ENCODE measurements around the gene AP2A2. TPM values are rescaled to one million over a fixed set of nuclear protein-coding genes. Genes with fewer than 3 reads are reported as not detected.

Gene AP2A2
- total and polyA plus RNA-seq, 2 donors (not counting 1 experiment from before 2014, with no cell fraction given) = 53.1 to 57.0 TPM

GRCh38 chr11:912266-912665 lies 13.4 kb upstream of the AP2A2 start:
- Histone ChIP-seq H2AFZ (ENCODE audit: insufficient read depth, low read depth, low read length, poor library complexity, severe bottlenecking) (no peak overlapping the region), H3K4me1 (ENCODE audit: control insufficient read depth in 2 of 2, insufficient read depth in 2 of 2, low read length in 2 of 2) (peaks cover 3 to 23% of the 10 kb centered on the region in 2 donors), H4K20me1 (ENCODE audit: control insufficient read depth, insufficient read depth, low read length, poor library complexity, severe bottlenecking) (peaks cover 10% of the 10 kb centered on the region), H3K79me2 (ENCODE audit: control insufficient read depth, insufficient read depth, low read length) (peaks cover 22% of the 10 kb centered on the region), H3K36me3 (replicated peaks in 1 of 2; ENCODE audit: control extremely low read depth in 1 of 2, control insufficient read depth in 1 of 2, extremely low read depth in 1 of 2, insufficient read depth in 2 of 2, low read length in 1 of 2) (no peaks in the 10 kb centered on the region), H3K9me3 (ENCODE audit: control extremely low read depth in 1 of 3, control insufficient read depth in 2 of 3, insufficient read depth in 1 of 3, low read length in 2 of 3) (no peaks in the 10 kb centered on the region), H3K9ac (ENCODE audit: low read length) (no peak overlapping the region), H3K4me3 (ENCODE audit: control extremely low read depth in 1 of 5, extremely low read depth in 1 of 5, insufficient read depth in 1 of 5, low read depth in 2 of 5, low read length in 4 of 5) (no peak overlapping the region), H3K4me2 (replicated peaks; ENCODE audit: low read depth, low read length, poor library complexity, severe bottlenecking) (no peak overlapping the region), H3K27me3 (replicated peaks in 1 of 4; ENCODE audit: control extremely low read depth in 1 of 4, control insufficient read depth in 3 of 4, insufficient read depth in 4 of 4, low read length in 3 of 4) (no peaks in the 10 kb centered on the region), H3K27ac (ENCODE audit: low read length in 2 of 2) (no peak overlapping the region)
- Mint-ChIP-seq H3K4me1 (peaks cover 25% of the 10 kb centered on the region), H3K4me3 (peak overlapping the region; percentile 92), H3K27ac (no peak overlapping the region), H3K27me3 (no peaks in the 10 kb centered on the region), H3K9me3 (ENCODE audit: insufficient read depth) (no peaks in the 10 kb centered on the region)
- TF ChIP-seq, protein P1, sequence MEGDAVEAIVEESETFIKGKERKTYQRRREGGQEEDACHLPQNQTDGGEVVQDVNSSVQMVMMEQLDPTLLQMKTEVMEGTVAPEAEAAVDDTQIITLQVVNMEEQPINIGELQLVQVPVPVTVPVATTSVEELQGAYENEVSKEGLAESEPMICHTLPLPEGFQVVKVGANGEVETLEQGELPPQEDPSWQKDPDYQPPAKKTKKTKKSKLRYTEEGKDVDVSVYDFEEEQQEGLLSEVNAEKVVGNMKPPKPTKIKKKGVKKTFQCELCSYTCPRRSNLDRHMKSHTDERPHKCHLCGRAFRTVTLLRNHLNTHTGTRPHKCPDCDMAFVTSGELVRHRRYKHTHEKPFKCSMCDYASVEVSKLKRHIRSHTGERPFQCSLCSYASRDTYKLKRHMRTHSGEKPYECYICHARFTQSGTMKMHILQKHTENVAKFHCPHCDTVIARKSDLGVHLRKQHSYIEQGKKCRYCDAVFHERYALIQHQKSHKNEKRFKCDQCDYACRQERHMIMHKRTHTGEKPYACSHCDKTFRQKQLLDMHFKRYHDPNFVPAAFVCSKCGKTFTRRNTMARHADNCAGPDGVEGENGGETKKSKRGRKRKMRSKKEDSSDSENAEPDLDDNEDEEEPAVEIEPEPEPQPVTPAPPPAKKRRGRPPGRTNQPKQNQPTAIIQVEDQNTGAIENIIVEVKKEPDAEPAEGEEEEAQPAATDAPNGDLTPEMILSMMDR (IDR thresholded peaks at IDR 0.05) = no peak
- TF ChIP-seq EZH2 (IDR thresholded peaks at IDR 0.05; ENCODE audit: borderline replicate concordance, insufficient read depth, low read depth, low read length, poor library complexity, severe bottlenecking) = no peak
- CTCF ChIA-PET = no interaction called here
- POLR2A ChIA-PET = interaction anchor here (2.7 kb wide), 1 partner anchor 13 kb away, joined by 15 read pairs; the partner anchor contains the start of gene AP2A2
- intact Hi-C loops (cut with micrococcal nuclease) = no loop called here
- no peak for DNase-seq
- no peak for ATAC-seq (ENCODE audit: low read depth)
- 98% methylated on average over 11 of the region's 14 CpGs for WGBS (ENCODE audit: insufficient coverage)

GRCh38 chr11:913043-913442 lies 12.6 kb upstream of the AP2A2 start:
- Histone ChIP-seq H2AFZ (ENCODE audit: insufficient read depth, low read depth, low read length, poor library complexity, severe bottlenecking) (no peak overlapping the region), H3K27me3 (replicated peaks in 1 of 4; ENCODE audit: control extremely low read depth in 1 of 4, control insufficient read depth in 3 of 4, insufficient read depth in 4 of 4, low read length in 3 of 4) (no peaks in the 10 kb centered on the region), H3K4me2 (replicated peaks; ENCODE audit: low read depth, low read length, poor library complexity, severe bottlenecking) (no peak overlapping the region), H3K79me2 (ENCODE audit: control insufficient read depth, insufficient read depth, low read length) (peaks cover 20% of the 10 kb centered on the region), H3K4me1 (ENCODE audit: control insufficient read depth in 2 of 2, insufficient read depth in 2 of 2, low read length in 2 of 2) (peaks cover 3 to 20% of the 10 kb centered on the region in 2 donors), H3K9ac (ENCODE audit: low read length) (no peak overlapping the region), H3K27ac (ENCODE audit: low read length in 2 of 2) (no peak overlapping the region), H3K36me3 (replicated peaks in 1 of 2; ENCODE audit: control extremely low read depth in 1 of 2, control insufficient read depth in 1 of 2, extremely low read depth in 1 of 2, insufficient read depth in 2 of 2, low read length in 1 of 2) (no peaks in the 10 kb centered on the region), H4K20me1 (ENCODE audit: control insufficient read depth, insufficient read depth, low read length, poor library complexity, severe bottlenecking) (peaks cover 3% of the 10 kb centered on the region), H3K9me3 (ENCODE audit: control extremely low read depth in 1 of 3, control insufficient read depth in 2 of 3, insufficient read depth in 1 of 3, low read length in 2 of 3) (no peaks in the 10 kb centered on the region), H3K4me3 (ENCODE audit: control extremely low read depth in 1 of 5, extremely low read depth in 1 of 5, insufficient read depth in 1 of 5, low read depth in 2 of 5, low read length in 4 of 5) (no peak overlapping the region)
- POLR2A ChIA-PET = interaction anchor here (2.7 kb wide), 1 partner anchor 12 kb away, joined by 15 read pairs; the partner anchor contains the start of gene AP2A2
- peaks cover 21% of the 10 kb centered on the region for H3K4me1 Mint-ChIP-seq
- intact Hi-C loops (cut with micrococcal nuclease) = no loop called here
- no peak overlapping the region for H3K4me3 Mint-ChIP-seq
- CTCF ChIA-PET = no interaction called here
- no peak for TF ChIP-seq EZH2 (IDR thresholded peaks at IDR 0.05; ENCODE audit: borderline replicate concordance, insufficient read depth, low read depth, low read length, poor library complexity, severe bottlenecking)
- TF ChIP-seq, protein P1 (IDR thresholded peaks at IDR 0.05) = no peak
- ATAC-seq (ENCODE audit: low read depth) (no peak), DNase-seq (no peak)
- no peak overlapping the region for H3K27ac Mint-ChIP-seq
- no peaks in the 10 kb centered on the region for H3K27me3 Mint-ChIP-seq
- 100% methylated on average over 2 of the region's 4 CpGs for WGBS (ENCODE audit: insufficient coverage)
- H3K9me3 Mint-ChIP-seq (ENCODE audit: insufficient read depth) = no peaks in the 10 kb centered on the region

All from B cell (primary cell).